OCI-LY3 (cell line): ENCODE data around the gene NODAL.

Experiments used
- EZH2phosphoT487 ChIP-seq: fragments of 200-600 bp; shearing (Covaris generic); IDR thresholded peaks from 2 replicates; pipeline ENCODE4 v1.6.1; 2018; ENCODE audit warnings: antibody characterized with exemption, mixed run types, low read depth
- TF ChIP-seq, protein P1 (sequence below): fragments of 200-600, 300-600 bp; sonication (generic); IDR thresholded peaks from 2 replicates; pipeline ENCODE4 v1.5.1; 2014; ENCODE audit warnings: antibody characterized with exemption, low read length, low read depth

DNA sequence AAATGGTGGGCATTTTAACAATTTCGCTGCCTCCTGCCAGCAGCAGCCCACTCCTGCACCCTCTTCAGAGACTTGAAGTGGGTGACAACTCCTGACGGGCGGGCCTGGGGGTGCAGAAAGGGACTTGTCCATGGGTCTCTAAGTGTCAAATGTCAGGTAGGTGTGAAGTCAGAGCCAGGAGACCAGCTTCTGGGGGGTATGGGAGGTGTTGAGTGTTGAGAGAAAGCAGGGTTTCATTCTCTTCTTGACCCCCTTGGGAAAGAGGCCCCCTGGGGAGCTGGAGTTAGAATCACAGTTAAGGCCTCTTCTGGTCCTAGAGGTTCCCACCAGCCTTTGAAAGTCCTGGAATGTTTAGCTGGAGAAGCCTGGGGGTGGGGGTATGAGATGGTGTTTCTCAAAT is 25.5 kb upstream of the NODAL start:
- TF ChIP-seq, protein P1, sequence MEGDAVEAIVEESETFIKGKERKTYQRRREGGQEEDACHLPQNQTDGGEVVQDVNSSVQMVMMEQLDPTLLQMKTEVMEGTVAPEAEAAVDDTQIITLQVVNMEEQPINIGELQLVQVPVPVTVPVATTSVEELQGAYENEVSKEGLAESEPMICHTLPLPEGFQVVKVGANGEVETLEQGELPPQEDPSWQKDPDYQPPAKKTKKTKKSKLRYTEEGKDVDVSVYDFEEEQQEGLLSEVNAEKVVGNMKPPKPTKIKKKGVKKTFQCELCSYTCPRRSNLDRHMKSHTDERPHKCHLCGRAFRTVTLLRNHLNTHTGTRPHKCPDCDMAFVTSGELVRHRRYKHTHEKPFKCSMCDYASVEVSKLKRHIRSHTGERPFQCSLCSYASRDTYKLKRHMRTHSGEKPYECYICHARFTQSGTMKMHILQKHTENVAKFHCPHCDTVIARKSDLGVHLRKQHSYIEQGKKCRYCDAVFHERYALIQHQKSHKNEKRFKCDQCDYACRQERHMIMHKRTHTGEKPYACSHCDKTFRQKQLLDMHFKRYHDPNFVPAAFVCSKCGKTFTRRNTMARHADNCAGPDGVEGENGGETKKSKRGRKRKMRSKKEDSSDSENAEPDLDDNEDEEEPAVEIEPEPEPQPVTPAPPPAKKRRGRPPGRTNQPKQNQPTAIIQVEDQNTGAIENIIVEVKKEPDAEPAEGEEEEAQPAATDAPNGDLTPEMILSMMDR: no peak
- TF ChIP-seq EZH2phosphoT487: no peak
